M059J (cell line): ENCODE measurements around the gene DIRAS3. TPM values are rescaled to one million over a fixed set of nuclear protein-coding genes. Genes with fewer than 3 reads are reported as not detected.
A peak's percentile ranks its signal among the peaks of the same experiment; 100 is the strongest.

Experiments used
- DNase-seq: peaks from one replicate; pipeline ENCODE4 v3.0.0-alpha.2; 2012; ENCODE audit warnings: low read depth
- total RNA-seq: library from RNA; depleted of rRNA; stranded (reverse); fragments of >200 nt; shearing (Covaris generic); gene quantifications from 2 replicates; pipeline ENCODE4 v1.2.3, GENCODE V29; 2014; rRNA removed

DIRAS3 gene
- total RNA-seq, 1 experiment from 2014 or later: 1.6 TPM

DNA sequence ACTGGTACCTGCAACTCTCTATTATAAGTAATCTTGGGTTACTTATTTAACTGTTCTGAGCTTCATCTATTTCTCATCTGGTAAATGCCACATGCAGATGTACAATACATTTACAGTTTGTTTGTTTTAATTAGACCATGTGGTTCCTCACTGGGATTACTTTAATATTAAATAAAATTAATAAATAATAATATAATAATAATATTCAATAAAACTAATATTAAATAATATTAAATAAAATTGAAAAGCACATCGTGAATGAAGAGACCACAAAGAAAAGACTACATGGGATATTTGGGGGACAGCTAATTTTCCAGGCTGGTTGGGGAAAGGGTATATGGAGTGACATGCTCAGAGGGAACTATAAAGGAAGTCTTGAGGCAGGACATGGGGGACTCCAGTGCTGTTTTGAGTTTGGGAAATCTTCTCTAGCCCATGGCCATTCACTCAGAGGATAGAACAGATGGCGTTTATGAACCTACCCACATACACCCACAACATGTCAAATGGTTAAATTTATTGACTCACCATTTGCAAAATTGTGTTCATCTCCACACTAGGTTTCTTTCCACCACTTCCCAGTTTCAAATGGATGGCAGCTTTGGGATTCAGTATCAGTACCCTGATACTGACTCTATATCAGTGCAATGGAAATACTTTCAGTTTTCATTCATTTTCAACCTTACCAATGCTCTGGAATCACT, 25.6 kb downstream of the DIRAS3 start:
- no peak for DNase-seq

DNA sequence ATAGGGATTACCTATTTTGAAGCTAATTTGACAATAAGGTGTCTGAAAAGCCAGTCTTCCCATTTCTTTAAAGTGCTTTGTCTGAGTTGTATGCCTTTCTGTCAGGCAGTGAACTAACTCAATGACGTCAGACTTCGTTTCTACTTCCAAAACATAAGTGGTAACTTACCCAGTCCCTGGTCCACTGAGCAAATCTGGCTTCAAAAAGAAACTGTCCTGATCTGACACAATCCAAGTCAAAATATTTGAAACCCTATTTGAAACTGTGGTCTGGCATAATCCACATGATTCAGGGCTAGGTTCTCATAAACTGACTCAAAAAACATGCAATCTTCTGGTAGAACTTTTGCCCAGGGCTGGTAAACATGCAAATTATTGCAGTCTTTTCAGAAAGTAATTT, 34.0 kb downstream of the DIRAS3 start:
- peak; percentile 47 for DNase-seq

DNA sequence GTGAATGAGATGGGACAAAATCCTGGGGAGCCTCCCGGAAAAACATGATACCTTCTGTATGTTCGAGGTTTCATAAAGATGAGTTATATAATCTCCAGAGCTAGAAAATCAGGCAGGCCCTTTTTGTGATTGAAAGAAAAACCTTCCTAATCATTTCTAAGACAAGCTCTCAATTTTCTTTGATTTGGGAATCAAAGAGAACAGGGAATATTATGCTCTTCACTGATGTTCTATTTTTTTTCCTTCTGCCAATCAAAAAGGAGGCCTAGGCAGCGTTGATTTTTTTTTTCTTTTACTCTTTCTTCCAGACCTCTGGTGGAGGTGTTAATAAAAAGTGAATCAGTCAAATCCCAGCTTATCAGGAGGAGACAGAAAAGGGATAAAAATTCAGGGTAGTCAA, 34.5 kb downstream of the DIRAS3 start:
- DNase-seq: no peak

DNA sequence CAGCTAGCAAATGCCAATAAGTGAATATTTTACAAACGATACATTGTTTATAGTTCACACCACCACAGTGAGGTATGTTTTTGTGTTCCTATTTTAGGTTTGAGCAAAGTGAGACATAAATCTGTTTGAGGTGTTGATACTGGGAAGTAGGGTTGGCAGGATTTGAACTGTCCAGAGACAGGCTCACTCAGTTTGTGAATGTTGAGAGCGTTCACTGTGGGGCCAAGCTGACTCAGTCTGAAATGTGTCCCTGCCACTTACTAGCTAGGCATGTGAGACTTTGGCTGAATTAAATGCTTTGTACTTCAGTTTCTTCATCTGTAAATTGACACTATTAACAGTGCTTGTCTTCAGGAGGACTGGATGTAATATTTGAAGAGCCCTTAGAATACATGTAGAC, 35.1 kb downstream of the DIRAS3 start:
- peak; percentile 2 for DNase-seq

DNA sequence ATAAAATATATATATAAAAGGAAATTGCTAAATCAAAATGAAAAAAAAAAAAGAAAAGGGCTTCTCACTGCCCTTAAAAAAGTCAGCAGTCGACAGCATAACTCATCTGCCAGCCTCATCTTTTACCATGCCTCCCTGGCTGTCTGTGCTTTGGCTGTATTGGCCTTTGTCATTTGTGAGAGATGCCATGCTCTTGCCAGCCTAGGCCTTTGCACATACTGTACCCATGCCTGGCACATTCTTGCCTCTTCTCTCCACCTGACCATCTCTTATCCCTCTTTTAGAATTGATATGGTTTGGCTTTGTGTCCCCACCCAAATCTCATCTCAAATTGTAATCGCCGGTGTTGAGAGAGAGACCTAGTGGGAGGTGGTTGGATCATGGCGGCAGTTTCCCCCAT, 37.1 kb downstream of the DIRAS3 start:
- DNase-seq: no peak

DNA sequence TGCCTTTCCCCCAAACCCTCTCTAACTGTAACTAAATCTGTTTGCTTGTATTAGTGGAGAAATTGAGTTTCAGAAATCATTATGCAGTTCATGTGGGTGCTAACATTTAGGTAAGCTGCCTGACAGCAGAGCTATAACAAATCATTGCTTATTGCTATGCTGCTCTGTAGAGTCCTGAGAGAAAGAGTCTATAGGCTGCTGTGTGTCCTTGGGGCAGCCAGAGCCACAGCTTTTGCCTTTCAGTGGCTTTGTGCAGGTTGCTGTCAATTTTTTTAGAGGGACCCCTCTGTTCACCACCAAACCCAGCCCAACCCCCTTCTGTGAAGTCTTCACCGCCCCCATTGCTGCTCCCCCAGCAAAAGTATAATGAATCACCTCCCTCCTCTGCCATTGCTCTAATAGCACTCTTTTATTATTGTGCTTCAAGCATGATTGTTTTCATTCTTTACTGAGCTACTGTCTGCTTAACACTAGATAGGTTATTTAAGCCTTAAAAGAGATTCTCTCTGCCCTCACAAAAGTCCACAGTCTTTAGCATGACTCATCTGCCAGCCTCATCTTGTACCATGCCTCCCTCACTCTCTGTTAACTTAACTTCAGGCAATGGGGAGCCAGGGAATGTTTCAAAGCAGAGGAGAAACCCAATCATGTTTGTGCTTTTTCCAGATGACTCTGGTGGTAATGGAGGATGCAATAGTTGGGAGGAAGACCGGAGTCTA, 38.6 kb downstream of the DIRAS3 start:
- DNase-seq: peak; percentile 41

DNA sequence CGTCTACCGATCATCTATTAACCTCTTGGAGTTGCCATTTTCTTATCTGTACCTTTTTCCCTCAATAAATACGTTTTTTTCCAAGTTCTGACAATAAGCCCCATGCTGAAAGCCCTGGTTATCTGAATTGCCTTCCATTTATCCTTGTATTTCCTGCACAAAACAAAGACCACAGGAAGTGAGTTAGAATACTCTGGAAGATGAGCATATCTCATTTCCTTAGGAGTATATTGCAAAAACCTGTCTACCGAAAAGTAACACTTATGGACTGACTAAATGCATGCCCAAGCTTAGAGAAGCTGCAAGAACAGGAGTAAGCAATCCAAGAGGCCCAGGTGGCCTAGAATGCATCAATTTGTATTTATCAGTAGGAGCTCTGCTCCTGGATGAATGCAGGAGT, 39.9 kb downstream of the DIRAS3 start:
- no peak for DNase-seq

DNA sequence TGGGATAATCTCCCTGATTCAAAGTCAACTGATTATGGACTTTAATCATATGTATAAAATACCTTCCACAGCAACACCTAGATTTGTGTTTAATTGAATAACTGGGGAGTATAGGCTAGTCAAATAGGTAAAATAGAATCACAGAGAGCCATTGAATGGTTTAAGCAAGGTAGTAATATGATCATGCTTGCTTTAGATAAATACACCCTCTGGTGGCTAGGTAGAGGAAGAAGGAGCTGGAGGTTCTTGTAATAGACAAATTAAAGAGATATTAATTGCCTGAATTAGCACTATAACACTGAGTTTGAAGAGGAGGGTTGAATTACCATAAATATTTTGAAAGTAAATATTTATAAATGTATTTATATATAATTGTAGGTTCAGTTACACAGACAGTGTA, 40.3 kb downstream of the DIRAS3 start:
- peak; percentile 40 for DNase-seq

DNA sequence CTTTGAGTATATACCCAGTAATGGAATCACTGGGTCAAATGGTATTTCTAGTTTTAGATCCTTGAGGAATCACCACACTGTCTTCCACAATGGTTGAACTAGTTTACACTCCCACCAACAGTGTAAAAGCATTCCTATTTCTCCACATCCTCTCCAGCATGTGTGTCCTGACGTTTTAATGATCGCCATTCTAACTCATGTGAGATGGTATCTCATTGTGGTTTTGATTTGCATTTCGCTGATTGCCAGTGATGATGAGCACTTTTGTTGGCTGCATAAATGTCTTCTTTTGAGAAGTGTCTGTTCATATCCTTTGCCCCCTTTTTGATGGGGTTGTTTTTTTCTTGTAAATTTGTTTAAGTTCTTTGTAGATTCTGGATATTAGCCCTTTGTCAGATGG, 46.8 kb downstream of the DIRAS3 start:
- peak; percentile 59 for DNase-seq

DNA sequence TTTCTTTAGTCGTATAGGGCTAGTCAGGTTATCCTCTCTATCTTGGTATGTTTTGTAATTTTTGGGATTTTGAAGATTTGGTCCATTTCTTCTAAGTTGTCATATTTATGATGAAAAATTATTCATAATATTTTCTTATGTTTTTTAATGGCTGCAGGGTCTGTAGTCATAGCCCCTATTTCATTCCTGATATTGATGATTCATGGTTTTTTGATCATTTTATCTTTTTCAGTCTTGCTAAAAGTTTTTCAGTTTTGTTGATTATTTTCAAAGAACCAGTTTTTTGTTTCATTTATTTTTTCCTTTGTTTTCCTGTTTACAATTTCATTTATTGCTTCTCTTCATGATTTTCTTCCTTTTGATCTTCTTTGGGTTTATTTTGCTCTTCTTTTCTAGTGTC, 50.2 kb downstream of the DIRAS3 start:
- no peak for DNase-seq

DNA sequence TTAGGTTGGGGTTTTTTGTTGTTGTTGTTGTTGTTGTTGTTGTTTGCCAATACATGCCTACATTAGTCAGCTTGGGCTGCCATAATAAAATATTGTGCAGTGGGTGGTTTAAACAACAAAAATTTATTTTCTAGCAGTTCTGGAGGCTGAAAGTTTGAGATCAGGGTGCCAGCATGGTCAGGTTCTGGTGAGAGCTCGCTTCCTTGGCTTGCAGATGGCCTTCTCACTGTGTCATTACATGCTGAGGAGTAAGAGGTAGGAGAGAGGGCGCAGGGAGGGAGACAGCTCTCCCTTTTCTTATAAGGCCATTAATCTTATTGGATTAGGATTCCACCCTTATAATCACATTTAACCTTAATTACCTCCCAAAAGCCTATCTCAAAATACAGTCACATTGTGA, 52.7 kb downstream of the DIRAS3 start:
- DNase-seq: no peak

Other genes with a start within 250 kb of the DIRAS3 start
- gene GNG12, start 217.2 kb downstream of the DIRAS3 start, total RNA-seq: 163 and 211 TPM in 2 replicates
- 43.9 and 47.3 TPM in 2 replicates for gene WLS, start 181.9 kb upstream of the DIRAS3 start, total RNA-seq